Muscle of arm (tissue), 12 donors: ENCODE data around the gene GPRIN1. TPM values are rescaled to one million over a fixed set of nuclear protein-coding genes. Genes with fewer than 3 reads are reported as not detected.

Experiments
- polyA plus RNA-seq, 12 donors: library from polyadenylated mRNA; unstranded; fragments of 120-200 nt; gene quantifications; one replicate each; pipeline ENCODE4 v1.2.1, GENCODE V29; 2013; ENCODE audit not compliant: insufficient read length in 12 of 12

The GPRIN1 gene
- polyA plus RNA-seq, 12 donors = 0.48 to 5.5 (median 0.70) TPM; not detected in 1

Other genes with a start within 250 kb of the GPRIN1 start
- 10 to 100 TPM in 11 of 12 donors, not detected in 1; 30.5 to 77.7 (median 65.3) TPM for gene KIAA1191, start 248.4 kb downstream of the GPRIN1 start, polyA plus RNA-seq
- gene ARL10, start 244.7 kb downstream of the GPRIN1 start, polyA plus RNA-seq = 10 to 100 TPM in 8 of 12 donors, 1 to 10 TPM in 4; 4.9 to 37.8 (median 10.9) TPM
- 10 to 100 TPM in 10 of 12 donors, not detected in 2; 21.8 to 30.9 (median 26.4) TPM for gene NOP16, start 221.6 kb downstream of the GPRIN1 start, polyA plus RNA-seq
- gene HIGD2A, start 221.4 kb downstream of the GPRIN1 start, polyA plus RNA-seq = 100 to 1,000 TPM in 11 of 12 donors, not detected in 1; 110 to 188 (median 155) TPM
- 100 to 1,000 TPM in 1 of 12 donors, 10 to 100 TPM in 10, not detected in 1; 41.8 to 132 (median 49.0) TPM for gene CLTB, start 193.6 kb downstream of the GPRIN1 start, polyA plus RNA-seq
- 10 to 100 TPM in 11 of 12 donors, not detected in 1; 23.1 to 35.6 (median 28.3) TPM for gene FAF2, start 161.8 kb downstream of the GPRIN1 start, polyA plus RNA-seq
- gene RNF44, start 72.8 kb downstream of the GPRIN1 start, polyA plus RNA-seq = 10 to 100 TPM in 11 of 12 donors, not detected in 1; 22.1 to 66.4 (median 30.7) TPM
- gene CDHR2, start 60.8 kb downstream of the GPRIN1 start, polyA plus RNA-seq = 10 to 100 TPM in 1 of 12 donors, 1 to 10 TPM in 2, under 1 TPM in 7, not detected in 2; 0.18 to 14.2 (median 0.53) TPM
- under 1 TPM in 3 of 12 donors, not detected in 9; 0.14 to 0.44 (median 0.40) TPM for gene SNCB, start 20.4 kb upstream of the GPRIN1 start, polyA plus RNA-seq
- under 1 TPM in 1 of 12 donors, not detected in 11; 0.10 TPM for gene EIF4E1B, start 20.5 kb upstream of the GPRIN1 start, polyA plus RNA-seq
- gene TSPAN17, start 37.3 kb upstream of the GPRIN1 start, polyA plus RNA-seq = 10 to 100 TPM in 11 of 12 donors, not detected in 1; 22.8 to 27.1 (median 25.3) TPM
- 1 to 10 TPM in 8 of 12 donors, under 1 TPM in 2, not detected in 2; 0.67 to 1.8 (median 1.3) TPM for gene UNC5A, start 200.4 kb upstream of the GPRIN1 start, polyA plus RNA-seq